HG03460 (cell line): ENCODE data around the gene LRCH1.

Source experiments
- ATAC-seq: cut with Tn5 transposase; IDR thresholded peaks from one replicate; pipeline ENCODE4 v1.9.1; 2021; ENCODE audit not compliant: unreplicated experiment

The LRCH1 gene

GRCh38 chr13:46531953-46532352 lies 21.0 kb upstream of the LRCH1 start:
- no peak for ATAC-seq

GRCh38 chr13:46535002-46535401 lies 18.0 kb upstream of the LRCH1 start:
- no peak for ATAC-seq

- ATAC-seq: no peak
Measured at GRCh38 chr13:46535825-46536224, 17.1 kb upstream of the LRCH1 start.

- ATAC-seq: no peak
Measured at GRCh38 chr13:46536341-46536740, 16.6 kb upstream of the LRCH1 start.

- ATAC-seq: no peak
Measured at GRCh38 chr13:46539231-46539630, 13.7 kb upstream of the LRCH1 start.

- ATAC-seq: no peak
Measured at GRCh38 chr13:46541210-46541609, 11.8 kb upstream of the LRCH1 start.

- no peak for ATAC-seq
Measured at GRCh38 chr13:46542833-46543232, 10.1 kb upstream of the LRCH1 start.

GRCh38 chr13:46543287-46543686 lies 9.7 kb upstream of the LRCH1 start:
- ATAC-seq: no peak

GRCh38 chr13:46544208-46544607 lies 8.8 kb upstream of the LRCH1 start:
- ATAC-seq: no peak

- ATAC-seq: no peak
Measured at GRCh38 chr13:46544811-46545210, 8.2 kb upstream of the LRCH1 start.

GRCh38 chr13:46546084-46546768 lies 6.7 kb upstream of the LRCH1 start:
- no peak for ATAC-seq

GRCh38 chr13:46550822-46551221 lies 2.1 kb upstream of the LRCH1 start:
- ATAC-seq: no peak

- ATAC-seq: no peak
Measured at GRCh38 chr13:46551410-46552302, 1.3 kb upstream of the LRCH1 start.

GRCh38 chr13:46552303-46552682 lies 677 bp upstream of the LRCH1 start:
- no peak for ATAC-seq

- ATAC-seq: peak; percentile 1
Measured at GRCh38 chr13:46553521-46553885, 533 bp downstream of the LRCH1 start.

- peak; percentile 45 for ATAC-seq
Measured at GRCh38 chr13:46553886-46554858, 1.2 kb downstream of the LRCH1 start.

- ATAC-seq: no peak
Measured at GRCh38 chr13:46554951-46555350, 2.0 kb downstream of the LRCH1 start.

- no peak for ATAC-seq
Measured at GRCh38 chr13:46555722-46556417, 2.9 kb downstream of the LRCH1 start.

GRCh38 chr13:46556418-46556779 lies 3.4 kb downstream of the LRCH1 start:
- no peak for ATAC-seq

GRCh38 chr13:46559272-46559805 lies 6.4 kb downstream of the LRCH1 start:
- no peak for ATAC-seq
